HepG2 (cell line): ENCODE measurements around the gene RBBP9. TPM values are rescaled to one million over a fixed set of nuclear protein-coding genes. Genes with fewer than 3 reads are reported as not detected.

ENCODE experiments used
- BCL3 ChIP-seq: sonication (generic); formaldehyde crosslinking; IDR thresholded peaks from 2 replicates; pipeline ENCODE4 v1.5.1; 2020; ENCODE audit warnings: mild to moderate bottlenecking, missing genetic modification reagents, moderate library complexity
- KDM1A ChIP-seq: IDR thresholded peaks from 2 replicates; pipeline ENCODE4 v1.6.1; 2016; ENCODE audit warnings: missing compliant biosample characterization
- KDM6A ChIP-seq: IDR thresholded peaks from 2 replicates; pipeline ENCODE4 v1.6.1; 2016; ENCODE audit warnings: low read depth
- MZF1 ChIP-seq: sonication (generic); formaldehyde crosslinking; IDR thresholded peaks from 2 replicates; pipeline ENCODE4 v1.8.1; 2023; ENCODE audit warnings: mild to moderate bottlenecking, missing genetic modification reagents, borderline replicate concordance
- NFYB ChIP-seq: sonication (generic); formaldehyde crosslinking; IDR thresholded peaks from 2 replicates; pipeline ENCODE4 v1.4.0; 2020; ENCODE audit warnings: missing genetic modification reagents
- NPAS2 ChIP-seq: sonication (generic); formaldehyde crosslinking; IDR thresholded peaks from 2 replicates; pipeline ENCODE4 v1.8.0; 2022; ENCODE audit warnings: mild to moderate bottlenecking, missing genetic modification reagents, borderline replicate concordance
- PAX8 ChIP-seq: sonication (generic); formaldehyde crosslinking; IDR thresholded peaks from 2 replicates; pipeline ENCODE4 v1.8.0; 2022; ENCODE audit warnings: mild to moderate bottlenecking, missing genetic modification reagents, borderline replicate concordance
- SMC3 ChIP-seq: IDR thresholded peaks from 2 replicates; pipeline ENCODE4 v1.6.1; 2011; ENCODE audit warnings: low read length, improper control_type of control experiment
- SUZ12 ChIP-seq: fragments of 150-350 bp; IDR thresholded peaks from 2 replicates; pipeline ENCODE4 v1.6.1; 2014; ENCODE audit warnings: low read depth, low read length
- TFDP1 ChIP-seq: IDR thresholded peaks from 2 replicates; pipeline ENCODE4 v1.6.1; 2016; ENCODE audit warnings: missing compliant biosample characterization, missing genetic modification reagents, borderline replicate concordance
- ZNF17 ChIP-seq: sonication (generic); formaldehyde crosslinking; IDR thresholded peaks from 2 replicates; pipeline ENCODE4 v1.5.0; 2020; ENCODE audit warnings: mild to moderate bottlenecking, missing genetic modification reagents
- ZNF776 ChIP-seq: sonication (generic); formaldehyde crosslinking; IDR thresholded peaks from 2 replicates; pipeline ENCODE4 v1.4.0; 2020; ENCODE audit warnings: mild to moderate bottlenecking, missing genetic modification reagents
- ZNF891 ChIP-seq: sonication (generic); formaldehyde crosslinking; IDR thresholded peaks from 2 replicates; pipeline ENCODE4 v1.5.0; 2020; ENCODE audit warnings: mild to moderate bottlenecking, missing genetic modification reagents
- polyA plus RNA-seq, 8 experiments: library from polyadenylated mRNA; depleted of rRNA in 3 of 8; stranded (reverse) in 7 of 8; unstranded in 1 of 8; fragments of >200 nt; fragmentation: Illumina TruSeq in 4 of 8; extraction: Trizol in 4 of 8; gene quantifications; 2 replicates each; pipeline versions ENCODE4 v1.2.1 to v1.2.3, GENCODE V29; 2011 to 2016; ENCODE audit warnings: low read depth in 4 of 8, missing spikeins in 1 of 8, mixed read lengths in 1 of 8; ENCODE audit not compliant: insufficient read depth in 1 of 8
- total RNA-seq, 5 experiments: library from RNA; depleted of rRNA; stranded (reverse); fragments of >200 nt; fragmentation: Illumina TruSeq; extraction: Trizol; gene quantifications; 2 replicates each; pipeline ENCODE4 v1.2.3, GENCODE V29; 2016; ENCODE audit warnings: low read depth in 1 of 5
- TF ChIP-seq, protein P1 (sequence below): sonication (generic); formaldehyde crosslinking; IDR thresholded peaks from 2 replicates; pipeline ENCODE4 v1.5.0; 2020; ENCODE audit warnings: mild to moderate bottlenecking, missing genetic modification reagents
- TF ChIP-seq, protein P2 (sequence below): sonication (generic); formaldehyde crosslinking; IDR thresholded peaks from 2 replicates; pipeline ENCODE4 v1.4.0; 2020; ENCODE audit warnings: missing genetic modification reagents, borderline replicate concordance
- TF ChIP-seq, protein P3 (sequence below): sonication (generic); formaldehyde crosslinking; IDR thresholded peaks from 2 replicates; pipeline ENCODE4 v1.9.0; 2021; ENCODE audit warnings: missing genetic modification reagents, borderline replicate concordance

The RBBP9 gene
- total and polyA plus RNA-seq, 2 of the 13 experiments (the other 11 are each of a cell fraction or from before 2014, with no cell fraction given): 28.0 to 56.3 TPM

GRCh38 chr20:18466894-18467730 is 29.9 kb downstream of the RBBP9 start, which contains the start of the genes DZANK1 and POLR3F (continued):
- TF ChIP-seq, protein P1, sequence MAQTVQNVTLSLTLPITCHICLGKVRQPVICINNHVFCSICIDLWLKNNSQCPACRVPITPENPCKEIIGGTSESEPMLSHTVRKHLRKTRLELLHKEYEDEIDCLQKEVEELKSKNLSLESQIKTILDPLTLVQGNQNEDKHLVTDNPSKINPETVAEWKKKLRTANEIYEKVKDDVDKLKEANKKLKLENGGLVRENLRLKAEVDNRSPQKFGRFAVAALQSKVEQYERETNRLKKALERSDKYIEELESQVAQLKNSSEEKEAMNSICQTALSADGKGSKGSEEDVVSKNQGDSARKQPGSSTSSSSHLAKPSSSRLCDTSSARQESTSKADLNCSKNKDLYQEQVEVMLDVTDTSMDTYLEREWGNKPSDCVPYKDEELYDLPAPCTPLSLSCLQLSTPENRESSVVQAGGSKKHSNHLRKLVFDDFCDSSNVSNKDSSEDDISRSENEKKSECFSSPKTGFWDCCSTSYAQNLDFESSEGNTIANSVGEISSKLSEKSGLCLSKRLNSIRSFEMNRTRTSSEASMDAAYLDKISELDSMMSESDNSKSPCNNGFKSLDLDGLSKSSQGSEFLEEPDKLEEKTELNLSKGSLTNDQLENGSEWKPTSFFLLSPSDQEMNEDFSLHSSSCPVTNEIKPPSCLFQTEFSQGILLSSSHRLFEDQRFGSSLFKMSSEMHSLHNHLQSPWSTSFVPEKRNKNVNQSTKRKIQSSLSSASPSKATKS: no peak
- TF ChIP-seq ZNF891 (CRISPR knock-in tag): 0 out of 2 replicates have a peak, but pooled peaks have one; percentile 51
- no peak; the same call in 1 of the 2 replicates for TF ChIP-seq ZNF776 (CRISPR knock-in tag)
- no peak; the same call in 1 of the 2 replicates for TF ChIP-seq SMC3
- peak; percentile 69; the same call in 1 of the 2 replicates for TF ChIP-seq BCL3 (CRISPR knock-in tag)
- TF ChIP-seq PAX8 (CRISPR knock-in tag): no peak; the same call in 1 of the 2 replicates
- TF ChIP-seq KDM1A (CRISPR knock-in tag): no peak
- no peak for TF ChIP-seq MZF1 (CRISPR knock-in tag)
- TF ChIP-seq KDM6A (CRISPR knock-in tag): no peak
- TF ChIP-seq, protein P2, sequence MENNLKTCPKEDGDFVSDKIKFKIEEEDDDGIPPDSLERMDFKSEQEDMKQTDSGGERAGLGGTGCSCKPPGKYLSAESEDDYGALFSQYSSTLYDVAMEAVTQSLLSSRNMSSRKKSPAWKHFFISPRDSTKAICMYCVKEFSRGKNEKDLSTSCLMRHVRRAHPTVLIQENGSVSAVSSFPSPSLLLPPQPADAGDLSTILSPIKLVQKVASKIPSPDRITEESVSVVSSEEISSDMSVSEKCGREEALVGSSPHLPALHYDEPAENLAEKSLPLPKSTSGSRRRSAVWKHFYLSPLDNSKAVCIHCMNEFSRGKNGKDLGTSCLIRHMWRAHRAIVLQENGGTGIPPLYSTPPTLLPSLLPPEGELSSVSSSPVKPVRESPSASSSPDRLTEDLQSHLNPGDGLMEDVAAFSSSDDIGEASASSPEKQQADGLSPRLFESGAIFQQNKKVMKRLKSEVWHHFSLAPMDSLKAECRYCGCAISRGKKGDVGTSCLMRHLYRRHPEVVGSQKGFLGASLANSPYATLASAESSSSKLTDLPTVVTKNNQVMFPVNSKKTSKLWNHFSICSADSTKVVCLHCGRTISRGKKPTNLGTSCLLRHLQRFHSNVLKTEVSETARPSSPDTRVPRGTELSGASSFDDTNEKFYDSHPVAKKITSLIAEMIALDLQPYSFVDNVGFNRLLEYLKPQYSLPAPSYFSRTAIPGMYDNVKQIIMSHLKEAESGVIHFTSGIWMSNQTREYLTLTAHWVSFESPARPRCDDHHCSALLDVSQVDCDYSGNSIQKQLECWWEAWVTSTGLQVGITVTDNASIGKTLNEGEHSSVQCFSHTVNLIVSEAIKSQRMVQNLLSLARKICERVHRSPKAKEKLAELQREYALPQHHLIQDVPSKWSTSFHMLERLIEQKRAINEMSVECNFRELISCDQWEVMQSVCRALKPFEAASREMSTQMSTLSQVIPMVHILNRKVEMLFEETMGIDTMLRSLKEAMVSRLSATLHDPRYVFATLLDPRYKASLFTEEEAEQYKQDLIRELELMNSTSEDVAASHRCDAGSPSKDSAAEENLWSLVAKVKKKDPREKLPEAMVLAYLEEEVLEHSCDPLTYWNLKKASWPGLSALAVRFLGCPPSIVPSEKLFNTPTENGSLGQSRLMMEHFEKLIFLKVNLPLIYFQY (CRISPR knock-in tag): peak; percentile 60
- no peak for TF ChIP-seq ZNF17 (CRISPR knock-in tag)
- TF ChIP-seq NPAS2 (CRISPR knock-in tag): no peak
- TF ChIP-seq, protein P3, sequence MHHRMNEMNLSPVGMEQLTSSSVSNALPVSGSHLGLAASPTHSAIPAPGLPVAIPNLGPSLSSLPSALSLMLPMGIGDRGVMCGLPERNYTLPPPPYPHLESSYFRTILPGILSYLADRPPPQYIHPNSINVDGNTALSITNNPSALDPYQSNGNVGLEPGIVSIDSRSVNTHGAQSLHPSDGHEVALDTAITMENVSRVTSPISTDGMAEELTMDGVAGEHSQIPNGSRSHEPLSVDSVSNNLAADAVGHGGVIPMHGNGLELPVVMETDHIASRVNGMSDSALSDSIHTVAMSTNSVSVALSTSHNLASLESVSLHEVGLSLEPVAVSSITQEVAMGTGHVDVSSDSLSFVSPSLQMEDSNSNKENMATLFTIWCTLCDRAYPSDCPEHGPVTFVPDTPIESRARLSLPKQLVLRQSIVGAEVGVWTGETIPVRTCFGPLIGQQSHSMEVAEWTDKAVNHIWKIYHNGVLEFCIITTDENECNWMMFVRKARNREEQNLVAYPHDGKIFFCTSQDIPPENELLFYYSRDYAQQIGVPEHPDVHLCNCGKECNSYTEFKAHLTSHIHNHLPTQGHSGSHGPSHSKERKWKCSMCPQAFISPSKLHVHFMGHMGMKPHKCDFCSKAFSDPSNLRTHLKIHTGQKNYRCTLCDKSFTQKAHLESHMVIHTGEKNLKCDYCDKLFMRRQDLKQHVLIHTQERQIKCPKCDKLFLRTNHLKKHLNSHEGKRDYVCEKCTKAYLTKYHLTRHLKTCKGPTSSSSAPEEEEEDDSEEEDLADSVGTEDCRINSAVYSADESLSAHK: no peak
- peak; percentile 85 for TF ChIP-seq NFYB (CRISPR knock-in tag)
- TF ChIP-seq TFDP1: no peak; the same call in 1 of the 2 replicates
- no peak for TF ChIP-seq SUZ12
